ENCODE data around the gene ABT1. TPM values are rescaled to one million over a fixed set of nuclear protein-coding genes. Genes with fewer than 3 reads are reported as not detected.

Gene ABT1
- total and polyA plus RNA-seq, 2 experiments from 2014 or later = 25.7 to 29.1 TPM

GRCh38 chr6:26598267-26598666 is 1.5 kb downstream of the ABT1 start:
- Histone ChIP-seq H3K9me2 (ENCODE audit: insufficient read depth) (no peaks in the 10 kb centered on the region), H3K27ac (ENCODE audit: low read depth) (no peak overlapping the region), H3K79me2 (replicated peaks; ENCODE audit: insufficient read depth) (peaks cover 13% of the 10 kb centered on the region), H3F3A (replicated peaks; ENCODE audit: low read depth) (0 out of 2 replicates have a peak, but pooled peaks cover 5% of the 10 kb centered on the region), H3K36me3 (ENCODE audit: insufficient read depth) (peaks cover 6% of the 10 kb centered on the region; the same call in 1 of the 2 replicates), H4K20me1 (replicated peaks; ENCODE audit: insufficient read depth) (no peaks in the 10 kb centered on the region), H3K4me2 (no peak overlapping the region), H3K4me1 (ENCODE audit: insufficient read depth) (no peaks in the 10 kb centered on the region), H3K27me3 (ENCODE audit: insufficient read depth) (no peaks in the 10 kb centered on the region), H3K4me3 (peak overlapping the region; percentile 66; the same call in 1 of the 2 replicates), H2AFZ (no peak overlapping the region)
- DNase-seq (ENCODE audit: low spot score) (no peak), ATAC-seq (no peak)
- H3K36me3 Mint-ChIP-seq (ENCODE audit: low read depth) = peaks cover 12% of the 10 kb centered on the region
- H3K27ac Mint-ChIP-seq = no peak overlapping the region
- H3K27me3 Mint-ChIP-seq (ENCODE audit: insufficient read depth, low read depth, poor library complexity) = peaks cover 10% of the 10 kb centered on the region
- no peak for TF ChIP-seq EZH2 (IDR thresholded peaks at IDR 0.05; ENCODE audit: low read depth, unreplicated experiment)
- no peak for TF ChIP-seq ZNF114 (CRISPR knock-in tag; IDR thresholded peaks at IDR 0.05)
- no peak for TF ChIP-seq STAT1 (IDR thresholded peaks at IDR 0.05; ENCODE audit: unreplicated experiment)
- TF ChIP-seq NANOG (IDR thresholded peaks at IDR 0.05; ENCODE audit: borderline replicate concordance) = no peak
- TF ChIP-seq ETS1 (IDR thresholded peaks at IDR 0.05) = no peak
- TF ChIP-seq CREB1 (CRISPR knock-in tag; IDR thresholded peaks at IDR 0.05; ENCODE audit: low read depth) = no peak
- peaks cover 3% of the 10 kb centered on the region; the same call in 2 of the 3 replicates for H3K4me1 Mint-ChIP-seq
- no peak overlapping the region for H3K4me3 Mint-ChIP-seq
- H3K9me3 Mint-ChIP-seq = peaks cover 3% of the 10 kb centered on the region; the same call in 1 of the 3 replicates

GRCh38 chr6:26599134-26599533 is 2.4 kb downstream of the ABT1 start:
- H3K4me1 ChIP-seq (ENCODE audit: insufficient read depth) = no peaks in the 10 kb centered on the region
- Mint-ChIP-seq H3K27me3 (ENCODE audit: insufficient read depth, low read depth, poor library complexity) (peaks cover 11% of the 10 kb centered on the region), H3K4me3 (no peak overlapping the region), H3K36me3 (ENCODE audit: low read depth) (peaks cover 12% of the 10 kb centered on the region), H3K27ac (no peak overlapping the region), H3K4me1 (peaks cover 3% of the 10 kb centered on the region; the same call in 2 of the 3 replicates), H3K9me3 (peaks cover 3% of the 10 kb centered on the region; the same call in 2 of the 3 replicates)
- no peak for TF ChIP-seq ZNF331 (CRISPR knock-in tag; IDR thresholded peaks at IDR 0.05; ENCODE audit: low read depth)
- no peak for TF ChIP-seq STAT1 (IDR thresholded peaks at IDR 0.05; ENCODE audit: unreplicated experiment)
- TF ChIP-seq EZH2 (IDR thresholded peaks at IDR 0.05; ENCODE audit: low read depth, unreplicated experiment) = no peak
- no peak for TF ChIP-seq ZNF114 (CRISPR knock-in tag; IDR thresholded peaks at IDR 0.05)
- TF ChIP-seq ETS1 (IDR thresholded peaks at IDR 0.05) = no peak
- no peak for TF ChIP-seq JUNB (IDR thresholded peaks at IDR 0.05; ENCODE audit: unreplicated experiment)
- no peak for TF ChIP-seq EZH2phosphoT487 (IDR thresholded peaks at IDR 0.05; ENCODE audit: unreplicated experiment)
- no peak for TF ChIP-seq NANOG (IDR thresholded peaks at IDR 0.05; ENCODE audit: borderline replicate concordance)
- H3K4me3 ChIP-seq = no peak overlapping the region
- H2AFZ ChIP-seq = no peak overlapping the region
- H3F3A ChIP-seq (replicated peaks; ENCODE audit: low read depth) = 0 out of 2 replicates have a peak, but pooled peaks cover 5% of the 10 kb centered on the region
- no peak overlapping the region for H3K4me2 ChIP-seq
- H3K27ac ChIP-seq (ENCODE audit: low read depth) = no peak overlapping the region
- peaks cover 6% of the 10 kb centered on the region; the same call in 1 of the 2 replicates for H3K36me3 ChIP-seq (ENCODE audit: insufficient read depth)
- no peaks in the 10 kb centered on the region for H3K27me3 ChIP-seq (ENCODE audit: insufficient read depth)
- H3K9me2 ChIP-seq (ENCODE audit: insufficient read depth) = no peaks in the 10 kb centered on the region
- H4K20me1 ChIP-seq (replicated peaks; ENCODE audit: insufficient read depth) = no peaks in the 10 kb centered on the region
- H3K79me2 ChIP-seq (replicated peaks; ENCODE audit: insufficient read depth) = peaks cover 13% of the 10 kb centered on the region
- ATAC-seq (no peak), DNase-seq (ENCODE audit: low spot score) (no peak)
